ENCODE measurements around the gene STRIP2.
"Not testable (repeated sequence)": the region's sequence is repeated elsewhere in the genome, so short reads cannot be mapped to it uniquely, and the experiment has no call there.

Gene STRIP2

DNA sequence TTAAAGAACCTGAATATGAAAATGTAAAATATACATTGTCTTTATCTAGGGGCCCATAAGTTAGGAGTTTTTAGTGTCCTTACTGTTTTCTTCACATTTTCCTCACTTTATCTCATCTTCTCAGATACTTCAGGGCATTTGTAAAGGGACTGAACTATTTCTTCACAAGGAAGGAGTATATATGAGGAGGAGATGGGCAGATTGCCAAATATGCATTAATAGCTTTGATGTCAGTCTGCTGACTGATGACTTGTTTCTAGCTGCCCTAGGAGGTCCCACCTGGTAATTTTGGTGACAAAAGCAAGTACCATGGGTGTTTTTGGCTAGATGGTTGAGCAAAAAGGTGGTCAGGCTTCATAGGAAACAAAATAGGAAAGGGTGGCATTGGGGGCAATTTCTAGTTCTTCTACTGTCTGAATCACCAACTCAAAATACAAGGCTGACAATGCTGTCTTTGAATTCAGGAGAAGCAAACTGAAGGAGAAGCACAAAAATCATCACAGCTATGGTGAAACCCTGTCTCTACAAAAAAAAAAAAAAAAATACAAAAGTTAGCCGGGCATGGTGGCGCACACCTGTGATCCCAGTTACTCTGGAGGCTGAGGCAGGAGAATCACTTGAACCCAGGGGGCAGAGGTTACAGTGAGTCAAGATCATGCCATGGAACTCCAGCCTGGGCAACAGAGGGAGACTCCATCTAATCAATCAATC is 10.4 kb upstream of the STRIP2 start:
- DNase-seq (ENCODE audit: low spot score), result no peak

DNA sequence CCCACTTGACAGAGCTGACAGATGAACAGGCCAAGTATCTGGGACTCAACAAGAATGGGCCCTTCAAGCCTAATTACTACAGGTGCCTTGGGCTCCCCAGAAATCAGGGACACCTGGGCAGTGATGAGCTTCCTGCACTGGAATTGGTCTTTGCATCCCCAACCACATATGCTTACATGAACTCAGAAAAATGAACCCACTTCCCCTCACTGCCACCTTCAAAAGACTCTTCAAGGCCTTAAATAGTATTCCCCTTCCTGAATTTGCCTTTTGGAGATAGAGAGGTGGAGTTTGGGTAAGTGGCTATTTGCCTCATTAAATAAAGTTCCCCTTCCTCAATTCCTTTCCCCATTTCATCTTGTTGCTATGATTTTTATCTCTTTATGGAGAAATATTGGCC is 7.8 kb upstream of the STRIP2 start:
- DNase-seq (ENCODE audit: low spot score), result no peak

DNA sequence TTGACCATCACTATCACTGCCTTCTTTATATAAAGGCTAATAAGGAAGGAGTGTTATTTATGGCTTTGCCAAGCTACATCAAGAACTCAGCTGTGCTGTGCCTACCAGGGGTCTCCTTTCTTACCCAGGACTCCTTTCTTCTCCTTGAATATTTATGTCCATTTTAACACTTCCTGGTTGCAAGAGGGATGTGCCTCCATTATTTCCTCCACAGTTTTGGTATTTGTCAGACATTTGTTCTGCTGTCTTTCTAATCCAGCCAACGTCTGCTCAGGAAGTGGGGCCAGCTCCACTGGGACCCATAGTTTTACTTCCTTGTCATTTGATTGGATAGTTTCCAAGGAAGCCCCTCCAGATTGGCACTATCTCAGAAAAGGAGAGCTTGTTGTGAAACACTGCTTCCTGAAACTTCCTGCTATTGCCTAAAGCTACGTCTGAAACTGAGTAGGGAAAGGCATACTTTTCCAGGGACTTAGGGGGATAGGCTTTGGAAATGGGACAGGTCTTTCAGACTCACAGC is 6.6 kb upstream of the STRIP2 start:
- no peak for DNase-seq (ENCODE audit: low spot score)

DNA sequence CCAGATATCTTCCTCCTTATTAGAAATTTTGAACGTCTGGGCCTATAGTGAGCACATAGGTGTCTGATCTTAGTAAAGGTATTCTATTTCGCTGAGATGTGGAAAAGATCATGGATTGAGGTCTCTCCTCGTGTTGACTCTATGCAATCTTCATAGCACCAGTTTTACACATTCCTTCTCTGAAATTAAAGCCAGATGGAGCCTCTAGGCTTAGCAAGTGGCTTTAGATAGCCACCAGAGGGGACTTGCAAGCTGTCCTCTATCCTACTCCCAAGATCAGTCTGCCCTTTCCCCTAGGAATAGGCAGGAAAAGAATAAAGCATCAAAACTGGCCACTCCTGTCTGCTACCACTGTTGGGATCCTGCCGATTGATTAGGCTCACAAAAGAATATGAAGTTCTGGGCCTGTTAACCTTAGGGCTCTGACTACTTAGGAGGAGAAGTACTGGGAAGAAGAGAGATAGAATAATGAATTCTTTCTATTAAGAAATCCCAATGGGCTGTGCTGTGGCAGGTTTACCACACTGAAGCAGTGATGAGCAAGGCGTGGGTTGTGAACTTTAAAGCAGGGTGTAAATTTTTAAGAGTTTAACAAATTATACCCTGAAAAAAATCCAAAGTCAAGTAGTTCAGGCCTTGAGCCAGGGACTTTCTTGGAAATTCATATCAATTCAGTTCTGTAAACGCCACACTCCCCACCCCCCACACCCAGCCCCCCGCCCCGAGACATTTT is 2.2 kb upstream of the STRIP2 start:
- DNase-seq (ENCODE audit: low spot score), result peak; percentile 46

DNA sequence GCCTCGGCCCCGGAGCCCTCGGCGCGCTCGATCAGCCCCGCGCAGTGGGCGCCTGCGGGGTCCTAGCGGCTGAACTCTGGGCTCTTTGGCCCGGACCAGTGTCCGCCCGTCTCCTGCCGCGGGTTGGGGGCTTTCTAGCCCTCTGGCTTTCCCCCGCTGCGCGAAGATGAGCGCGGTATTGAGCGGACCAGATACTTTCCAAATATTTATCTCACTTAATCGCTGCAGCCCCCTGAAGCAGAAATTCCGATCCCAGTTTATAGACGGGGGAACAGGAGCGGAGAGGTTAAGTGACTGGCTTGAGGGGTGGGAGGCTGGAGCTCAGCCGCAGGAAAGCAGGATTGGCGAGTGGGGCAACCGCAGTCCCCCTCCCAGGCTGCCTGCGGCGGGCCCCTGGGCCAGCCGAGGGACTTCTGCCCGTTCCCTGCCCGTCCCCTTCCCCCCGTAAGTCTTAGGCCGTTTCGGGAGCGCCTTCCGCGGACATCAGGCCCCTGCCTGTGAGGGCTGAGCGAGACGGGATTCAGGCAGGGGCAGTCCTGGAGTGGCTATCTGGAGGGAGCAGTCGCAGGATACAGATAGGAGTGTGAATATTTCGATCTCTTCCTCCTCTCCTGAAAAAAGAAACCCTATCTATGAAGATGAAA is 565 bp downstream of the STRIP2 start:
- peak; percentile 53 for DNase-seq (ENCODE audit: low spot score)

DNA sequence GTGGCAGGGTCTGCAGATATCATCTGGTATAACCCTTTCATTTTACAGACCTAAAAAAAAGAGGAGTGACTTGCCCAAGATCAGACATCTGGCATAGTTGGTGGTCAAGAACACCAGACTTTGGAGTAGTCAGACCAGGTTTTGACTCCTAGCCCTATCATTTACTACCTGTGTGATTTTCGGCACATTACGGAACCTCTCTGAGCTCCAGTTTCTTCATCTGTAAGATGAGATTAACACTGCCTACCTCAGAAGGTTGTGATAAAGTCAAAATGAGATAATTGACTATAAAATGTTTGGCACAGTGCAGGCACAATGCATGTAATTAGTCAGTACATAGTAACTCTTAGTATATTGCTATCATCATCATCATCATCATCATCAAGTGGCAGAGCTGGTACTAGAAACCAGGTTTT is 1.2 kb downstream of the STRIP2 start:
- DNase-seq (ENCODE audit: low spot score), result no peak

DNA sequence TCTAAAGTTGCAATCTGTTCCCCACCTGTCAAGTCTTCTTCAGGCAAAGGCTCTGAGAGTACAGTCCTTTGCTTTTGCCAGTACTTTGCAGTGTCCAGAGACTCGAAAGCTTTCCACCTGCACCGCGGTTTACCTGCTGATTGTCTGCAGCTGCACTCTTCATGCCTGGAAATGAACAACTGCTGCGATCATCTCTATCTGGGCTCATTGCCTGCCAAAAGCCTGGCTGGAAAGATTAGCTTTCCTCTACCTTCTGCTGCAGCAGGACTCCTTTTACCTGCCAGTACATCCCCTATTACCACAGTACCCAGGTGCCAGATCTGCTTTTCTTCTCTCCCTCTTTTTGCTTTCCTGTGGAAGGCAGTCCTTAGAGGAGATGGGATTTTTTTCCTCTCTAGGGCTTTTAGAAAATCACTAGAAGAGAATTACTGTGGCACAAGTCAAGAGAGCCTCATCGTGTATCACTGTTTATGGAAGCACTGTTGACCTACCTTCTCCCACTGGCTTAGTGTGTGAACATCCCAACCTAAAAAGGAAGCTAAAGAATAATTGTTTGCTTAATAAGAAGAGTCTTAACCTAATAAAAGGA is 2.2 kb downstream of the STRIP2 start:
- no peak for DNase-seq (ENCODE audit: low spot score)

DNA sequence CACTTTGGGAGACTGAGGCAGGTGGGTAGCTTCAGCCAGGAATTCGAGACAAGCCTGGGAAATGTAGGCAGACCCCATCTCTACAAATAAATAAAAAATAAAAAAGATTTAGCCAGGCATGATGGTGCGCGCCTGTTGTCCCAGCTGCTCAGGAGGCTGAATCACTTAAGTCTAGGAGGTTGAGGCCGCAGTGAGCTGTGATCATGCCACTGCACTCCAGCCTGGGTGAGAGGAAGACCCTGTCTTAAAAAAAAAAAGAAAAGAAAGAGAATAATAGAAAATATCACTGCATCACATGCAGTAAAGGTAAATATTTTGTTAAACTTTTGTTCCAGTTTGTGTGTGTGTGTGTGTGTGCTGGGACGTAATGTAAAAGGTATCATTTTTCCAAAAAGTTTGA is 3.0 kb downstream of the STRIP2 start:
- no peak for DNase-seq (ENCODE audit: low spot score)

DNA sequence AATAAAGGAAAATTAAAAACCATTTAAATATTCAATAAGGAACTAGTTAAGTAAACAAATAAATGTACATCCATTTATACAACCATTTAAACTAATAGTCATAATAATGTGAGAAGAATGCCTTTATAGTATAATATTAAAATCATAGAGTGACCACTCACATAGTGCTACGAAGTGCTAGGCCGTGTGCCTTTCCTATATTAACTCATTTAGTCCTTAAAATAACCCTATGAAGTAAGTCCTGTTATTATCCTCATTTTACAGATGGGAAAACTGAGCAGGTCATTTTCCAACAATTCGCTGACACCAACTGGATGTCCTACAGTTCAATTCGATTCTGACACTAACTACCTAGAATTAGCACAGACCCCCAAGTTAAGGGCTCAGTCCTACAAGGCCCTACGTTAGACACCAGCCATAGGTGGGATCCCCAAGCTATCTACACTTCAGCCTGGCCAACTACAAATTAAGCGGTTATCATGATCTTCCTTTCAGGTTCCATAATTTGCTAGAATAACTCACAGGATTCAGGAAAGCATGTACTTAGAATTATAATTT is 4.1 kb downstream of the STRIP2 start:
- no peak for DNase-seq (ENCODE audit: low spot score)

DNA sequence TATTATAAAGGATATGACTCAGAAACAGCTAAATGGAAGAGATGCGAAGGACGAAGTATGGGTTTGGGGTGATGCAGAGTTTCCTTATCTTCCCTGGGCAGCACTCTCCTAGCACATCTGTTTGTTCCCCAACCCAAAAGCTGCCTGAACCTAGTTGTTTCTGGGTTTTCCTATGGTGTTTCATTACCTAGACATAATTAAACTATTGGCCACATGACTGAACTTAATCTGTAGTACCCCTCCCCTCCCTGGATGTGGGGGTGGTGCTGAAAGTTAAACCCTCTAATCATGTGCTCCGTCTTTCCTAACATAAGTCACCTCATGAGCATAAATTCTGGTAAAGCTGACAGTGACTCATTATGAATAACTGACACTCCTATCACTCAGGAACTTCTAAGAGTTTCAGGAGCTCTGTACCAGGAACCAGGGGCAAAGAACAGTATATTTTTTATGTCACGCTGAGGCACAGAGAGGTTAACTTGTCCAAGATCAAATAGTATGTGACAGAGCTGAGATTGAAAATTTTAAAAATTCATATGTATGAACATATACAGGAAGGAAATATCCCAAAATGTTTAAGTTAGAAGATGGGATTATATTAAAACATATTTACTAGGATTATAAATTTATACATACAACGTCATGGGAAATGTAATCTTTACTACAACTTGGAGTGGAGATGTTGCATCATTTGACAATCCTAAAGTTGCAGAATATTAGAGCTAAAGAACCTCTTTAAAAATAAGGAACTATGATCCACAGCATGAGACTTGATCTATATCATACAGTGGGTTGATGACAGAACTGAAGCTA is 4.8 kb downstream of the STRIP2 start:
- no peak for DNase-seq (ENCODE audit: low spot score)

DNA sequence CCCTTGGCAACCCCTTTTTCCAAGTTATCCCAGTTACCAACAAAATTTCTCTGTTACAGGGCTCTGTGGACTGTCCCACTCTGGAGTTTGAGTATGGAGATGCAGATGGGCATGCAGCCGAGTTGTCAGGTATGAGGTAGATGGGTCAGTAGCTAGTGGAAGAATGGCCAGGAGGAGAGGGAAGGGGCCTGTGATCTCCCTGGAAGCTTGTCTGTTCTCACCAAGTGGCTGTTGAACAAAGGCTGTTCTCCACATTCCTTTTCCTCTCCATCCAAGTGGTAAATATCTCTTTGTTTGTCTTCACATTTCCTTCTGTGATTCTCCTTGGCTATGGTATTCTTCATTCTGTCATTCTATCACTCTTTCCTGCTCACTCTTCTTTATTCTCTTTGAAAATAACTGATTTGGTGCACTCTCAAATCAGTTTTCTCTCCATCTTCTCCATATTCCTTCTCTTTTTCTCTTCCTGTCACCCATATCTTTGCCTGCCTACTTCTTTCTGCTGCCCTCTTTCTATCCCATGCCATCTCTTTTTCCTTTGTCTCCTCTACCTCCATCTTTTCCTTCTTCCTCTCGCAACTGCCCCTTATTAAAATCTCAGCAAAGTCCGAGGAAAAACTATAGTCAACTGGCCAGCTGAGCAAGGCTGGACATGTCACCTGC is 5.9 kb downstream of the STRIP2 start:
- DNase-seq (ENCODE audit: low spot score), result no peak

DNA sequence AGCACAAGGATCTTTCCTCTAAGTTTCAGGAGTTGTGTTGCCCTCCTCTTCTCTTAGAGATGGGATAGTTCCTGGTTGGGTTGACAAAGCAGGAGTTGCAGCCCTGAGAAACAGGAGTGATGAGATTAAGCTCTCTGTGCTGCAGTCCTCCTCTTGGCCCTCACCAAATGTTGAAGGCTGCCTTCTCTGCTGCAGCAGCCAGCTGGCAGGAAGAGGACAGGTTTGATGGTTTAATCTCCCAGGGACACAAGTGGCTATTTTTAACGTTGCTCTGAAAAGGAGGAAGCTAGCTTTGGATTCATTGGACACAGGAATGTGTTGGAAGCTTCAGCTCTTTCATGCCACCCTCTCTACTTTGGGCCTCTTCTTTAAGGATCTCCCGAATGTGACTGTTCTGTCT is 9.4 kb downstream of the STRIP2 start:
- no peak for DNase-seq (ENCODE audit: low spot score)

DNA sequence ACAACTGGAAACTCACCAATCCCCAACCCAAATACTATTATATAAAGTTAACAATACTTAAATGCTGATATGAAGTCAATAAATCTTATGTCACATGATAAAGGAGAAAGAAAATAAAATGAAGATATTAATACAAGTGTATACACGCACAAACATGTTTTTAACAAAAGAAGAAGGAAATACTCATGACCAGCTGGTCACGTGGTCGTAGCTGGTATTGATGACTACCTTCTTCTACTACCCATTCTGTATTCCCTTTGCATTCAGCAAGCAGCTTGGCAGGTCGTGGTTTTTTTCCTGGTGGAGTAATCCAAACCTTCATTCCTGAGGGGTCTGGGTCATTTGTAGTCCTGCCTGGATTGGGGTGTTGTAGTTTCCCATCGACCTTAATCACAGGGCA is 10.5 kb downstream of the STRIP2 start:
- not testable (repeated sequence) for DNase-seq (ENCODE audit: low spot score)

DNA sequence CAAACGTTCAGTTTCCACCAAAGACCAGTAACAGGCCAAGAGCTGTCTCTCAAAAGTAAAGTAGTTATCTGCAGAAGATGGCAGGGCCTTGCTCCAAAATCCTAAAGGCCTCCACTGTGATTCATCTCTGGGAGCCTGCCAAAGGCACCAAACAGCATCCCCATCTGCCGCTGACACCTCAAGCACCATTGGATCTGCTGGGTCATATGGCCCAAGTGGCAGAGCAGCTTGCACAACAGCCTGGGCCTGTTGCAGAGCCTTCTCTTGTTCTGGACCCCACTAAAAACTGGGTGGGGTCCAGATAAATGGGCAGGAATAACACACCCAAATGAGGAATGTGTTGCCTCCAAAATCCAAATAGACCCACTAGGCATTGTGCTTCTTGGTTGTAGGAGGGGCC is 12.7 kb downstream of the STRIP2 start:
- not testable (repeated sequence) for DNase-seq (ENCODE audit: low spot score)

DNA sequence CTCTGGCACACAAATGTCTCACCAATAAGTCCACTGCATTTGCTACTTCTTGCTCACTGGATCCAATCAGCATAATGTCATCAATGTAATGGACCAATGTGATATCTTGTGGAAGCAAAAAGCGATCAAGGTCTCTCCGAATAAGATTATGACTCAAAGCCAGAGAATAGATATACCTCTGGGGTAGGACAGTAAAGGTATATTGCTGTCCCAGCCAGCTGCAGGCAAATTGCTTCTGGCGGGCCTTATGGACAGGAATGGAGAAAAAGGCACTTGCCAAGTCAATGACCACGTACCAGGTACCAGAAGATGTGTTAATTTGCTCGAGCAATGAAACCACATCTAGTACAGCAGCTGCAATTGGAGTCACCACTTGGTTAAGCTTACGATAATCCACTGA is 13.2 kb downstream of the STRIP2 start:
- not testable (repeated sequence) for DNase-seq (ENCODE audit: low spot score)

DNA sequence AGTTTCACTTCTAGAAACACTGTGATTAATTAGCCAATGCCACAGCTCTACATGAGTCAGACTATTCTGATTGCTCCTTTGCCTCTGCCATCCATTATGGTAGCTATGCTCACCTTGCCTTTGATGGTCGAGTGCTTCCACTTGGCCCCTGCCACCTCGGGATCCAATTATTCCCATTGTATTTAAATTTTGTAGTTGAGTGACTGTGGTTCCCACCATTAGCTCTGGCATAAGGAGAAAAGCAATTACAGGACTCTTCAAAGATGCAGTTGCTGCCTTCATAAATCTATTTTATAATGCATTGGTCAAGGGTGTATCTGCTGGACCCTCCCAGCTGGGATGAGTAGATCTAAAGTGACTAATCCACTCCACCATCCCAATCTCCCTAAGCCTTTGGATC is 14.4 kb downstream of the STRIP2 start:
- DNase-seq (ENCODE audit: low spot score), result not testable (repeated sequence)

DNA sequence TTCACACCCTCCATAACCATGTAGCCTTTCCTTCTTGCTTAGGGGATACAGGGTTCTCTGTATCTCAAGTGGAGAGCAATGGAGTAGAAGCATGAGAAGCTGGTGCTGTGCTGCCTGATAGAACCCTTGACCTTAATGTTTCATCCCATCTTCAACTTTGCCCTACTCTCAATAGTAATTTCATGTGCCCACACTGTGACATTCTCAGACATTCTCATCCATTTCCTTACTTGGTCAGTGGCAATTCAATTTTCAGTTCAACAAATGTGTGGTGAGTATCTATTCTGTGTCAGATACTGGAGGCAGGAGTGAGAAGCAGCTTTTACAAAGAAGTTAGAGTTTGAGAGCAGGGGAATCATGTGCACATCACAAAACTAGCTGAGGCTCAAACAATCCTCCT is 16.1 kb downstream of the STRIP2 start:
- no peak for DNase-seq (ENCODE audit: low spot score)

DNA sequence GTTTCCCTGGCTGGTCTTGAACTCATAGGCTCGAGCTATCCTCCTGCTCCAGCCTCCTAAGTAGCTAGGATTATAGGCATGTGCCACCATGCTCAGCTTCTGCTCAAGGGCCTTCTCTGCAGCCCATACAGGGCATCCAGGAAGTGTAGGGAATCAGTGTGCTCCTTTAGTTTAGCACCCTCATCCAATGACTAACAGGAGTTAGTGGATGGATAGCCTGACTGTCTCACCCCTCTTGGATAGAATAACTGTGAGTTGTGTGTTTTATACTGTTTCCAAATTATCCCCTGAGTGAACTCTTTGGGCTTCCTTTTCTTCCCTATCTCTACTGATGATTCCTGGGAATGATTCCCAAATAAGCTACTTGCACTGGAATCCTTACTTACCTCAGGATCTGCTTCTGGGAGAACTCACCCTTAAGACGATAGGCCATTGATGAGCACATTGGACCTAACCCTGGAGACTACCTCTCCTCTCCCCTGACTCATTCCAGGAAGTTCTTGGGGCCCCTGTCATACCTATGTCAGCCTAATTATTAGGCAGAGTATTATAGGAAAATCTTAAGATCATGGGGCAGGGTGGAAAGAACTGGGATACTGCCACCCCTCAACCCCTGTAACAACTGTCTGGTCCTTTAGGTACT is 18.5 kb downstream of the STRIP2 start:
- no peak for DNase-seq (ENCODE audit: low spot score)

DNA sequence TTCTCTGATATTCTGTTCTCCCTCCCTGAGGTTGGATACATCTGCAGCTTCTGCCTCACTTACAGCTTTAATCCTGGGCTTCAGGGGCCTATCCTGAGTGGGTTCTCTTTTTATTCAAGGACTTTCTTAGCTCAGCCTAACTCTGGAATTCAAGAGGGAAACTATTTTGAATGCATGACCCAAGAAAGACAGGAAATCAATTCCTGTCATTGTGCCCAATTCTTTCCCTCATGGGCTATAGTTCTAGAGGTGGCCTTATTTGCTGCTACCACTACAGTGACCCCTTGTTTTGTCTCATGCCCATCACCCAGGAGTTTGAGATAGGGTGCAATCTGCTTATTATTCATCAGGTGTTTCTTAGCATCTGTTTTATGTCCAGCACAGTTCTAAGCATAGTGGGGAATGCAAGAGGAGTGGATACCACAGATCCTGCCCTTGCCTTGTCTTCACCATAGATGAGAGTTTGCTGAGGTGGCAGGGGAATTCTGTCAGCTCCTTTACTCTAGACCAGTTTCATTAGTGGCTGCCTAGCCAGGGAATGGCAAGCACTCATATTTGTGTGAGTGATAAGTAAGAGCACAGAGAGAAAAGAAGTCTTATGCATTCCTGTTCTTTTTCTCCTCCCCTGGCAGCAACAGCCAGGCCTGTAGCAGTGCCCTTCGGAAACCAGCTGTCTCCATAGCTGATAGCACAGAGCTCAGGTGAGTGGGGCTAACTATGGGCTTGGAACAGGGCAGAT is 19.4 kb downstream of the STRIP2 start:
- DNase-seq (ENCODE audit: low spot score), result no peak

DNA sequence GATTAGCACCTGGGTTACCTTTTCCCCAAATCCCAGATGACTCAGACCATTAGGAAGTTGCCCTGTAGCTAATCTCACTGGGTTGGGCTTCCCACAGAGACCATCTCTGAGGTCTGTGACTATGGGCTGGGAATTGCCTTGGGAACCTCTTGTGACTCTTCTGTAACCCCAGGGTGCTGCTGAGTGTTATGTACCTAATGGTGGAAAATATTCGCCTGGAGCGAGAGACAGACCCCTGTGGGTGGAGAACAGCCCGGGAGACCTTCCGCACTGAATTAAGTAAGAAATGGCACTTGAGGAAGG is 20.0 kb downstream of the STRIP2 start:
- DNase-seq (ENCODE audit: low spot score), result no peak
